ENCODE data around the gene GMDS. TPM values are rescaled to one million over a fixed set of nuclear protein-coding genes. Genes with fewer than 3 reads are reported as not detected.

GMDS gene
- total and polyA plus RNA-seq, 2 donors (not counting 1 experiment from before 2014, with no cell fraction given) = 11.5 to 16.4 TPM

DNA sequence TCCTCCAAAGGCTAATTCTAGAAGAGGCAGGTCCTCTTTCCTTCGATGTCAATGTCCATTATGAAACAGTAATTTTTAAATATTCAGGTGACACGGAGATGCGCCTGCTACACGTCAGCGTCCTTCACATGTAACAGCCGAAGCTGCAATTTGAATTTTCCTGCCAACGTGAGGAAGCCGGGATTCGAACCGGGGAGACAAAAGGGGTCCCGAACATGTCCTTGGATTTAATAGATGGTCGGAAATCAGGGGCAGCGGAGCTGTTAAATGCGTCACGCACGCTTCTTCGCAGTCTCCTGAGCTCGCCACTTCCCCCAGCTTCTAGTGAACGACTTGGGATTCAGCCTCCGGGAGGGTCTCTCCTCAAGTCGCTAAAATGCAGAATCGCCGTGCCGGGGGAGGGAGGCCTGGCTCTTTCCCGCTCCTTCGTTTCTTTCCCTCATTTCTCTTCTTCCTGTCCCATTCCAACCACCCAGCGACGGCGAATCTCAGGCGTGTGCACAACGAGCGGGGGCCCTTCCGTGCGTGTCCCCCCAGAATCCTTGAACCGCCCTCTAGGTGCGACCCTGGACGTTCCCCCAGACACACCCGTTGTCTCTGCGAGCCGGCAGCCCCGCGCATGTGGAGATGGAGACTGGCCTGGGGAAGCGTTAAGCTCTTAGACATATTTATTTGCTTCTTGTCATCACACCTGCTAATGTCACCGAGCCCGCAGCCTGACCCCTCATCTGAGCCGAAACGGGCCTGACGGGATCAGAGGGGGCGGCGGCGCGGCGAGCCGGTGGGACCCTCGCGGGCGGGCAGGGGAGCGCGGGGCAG lies 637.0 kb downstream of the GMDS start:
- H3K9me3 ChIP-seq (ENCODE audit: control extremely low read depth in 1 of 3, control insufficient read depth in 2 of 3, insufficient read depth in 1 of 3, low read length in 2 of 3) = peaks cover 0 to 47% (median 7%) of the 10 kb centered on the region in 3 donors
- ATAC-seq (ENCODE audit: low read depth) (no peak), DNase-seq (peak; percentile 59)
- H3K27ac Mint-ChIP-seq = peak overlapping the region; percentile 67
- peak overlapping the region; percentile 70 for H2AFZ ChIP-seq (ENCODE audit: insufficient read depth, low read depth, low read length, poor library complexity, severe bottlenecking)
- no peaks in the 10 kb centered on the region for H3K9me3 Mint-ChIP-seq (ENCODE audit: insufficient read depth)
- H3K36me3 ChIP-seq (replicated peaks in 1 of 2; ENCODE audit: control extremely low read depth in 1 of 2, control insufficient read depth in 1 of 2, extremely low read depth in 1 of 2, insufficient read depth in 2 of 2, low read length in 1 of 2) = no peaks in the 10 kb centered on the region
- H3K4me3 Mint-ChIP-seq = peak overlapping the region; percentile 77
- peak overlapping the region in 1 of 5 experiments; percentile 43 for H3K4me3 ChIP-seq (ENCODE audit: control extremely low read depth in 1 of 5, extremely low read depth in 1 of 5, insufficient read depth in 1 of 5, low read depth in 2 of 5, low read length in 4 of 5)
- H3K4me2 ChIP-seq (replicated peaks; ENCODE audit: low read depth, low read length, poor library complexity, severe bottlenecking) = peak overlapping the region; percentile 85
- CTCF ChIA-PET = interaction anchor here (0.9 to 4.9 kb wide), 4 partner anchors 12 to 1087 kb away, joined by 3 to 29 read pairs (median 12); no protein-coding TSS in a partner anchor
- H3K27ac ChIP-seq (ENCODE audit: low read length in 2 of 2) = no peak overlapping the region
- H3K9ac ChIP-seq (ENCODE audit: low read length) = peak overlapping the region; percentile 36
- H3K27me3 Mint-ChIP-seq = peaks cover 60% of the 10 kb centered on the region
- peaks cover 47% of the 10 kb centered on the region for H3K4me1 Mint-ChIP-seq
- H3K79me2 ChIP-seq (ENCODE audit: control insufficient read depth, insufficient read depth, low read length) = no peaks in the 10 kb centered on the region
- peaks cover 63 to 75% of the 10 kb centered on the region in 2 donors for H3K4me1 ChIP-seq (ENCODE audit: control insufficient read depth in 2 of 2, insufficient read depth in 2 of 2, low read length in 2 of 2)
- intact Hi-C loops (cut with micrococcal nuclease) = no loop called here
- peaks cover under 1% of the 10 kb centered on the region for H4K20me1 ChIP-seq (ENCODE audit: control insufficient read depth, insufficient read depth, low read length, poor library complexity, severe bottlenecking)
- POLR2A ChIA-PET = interaction anchor here (0.6 to 0.7 kb wide), 2 partner anchors 11 to 1057 kb away, joined by 3 to 5 read pairs; no protein-coding TSS in a partner anchor
- WGBS (ENCODE audit: insufficient coverage) = 11% methylated on average over 58 of the region's 59 CpGs
- H3K27me3 ChIP-seq (replicated peaks in 1 of 4; ENCODE audit: control extremely low read depth in 1 of 4, control insufficient read depth in 3 of 4, insufficient read depth in 4 of 4, low read length in 3 of 4) = peaks cover 0 to 78% (median 58%) of the 10 kb centered on the region in 4 experiments
- peak; percentile 96 for TF ChIP-seq EZH2 (IDR thresholded peaks at IDR 0.05; ENCODE audit: borderline replicate concordance, insufficient read depth, low read depth, low read length, poor library complexity, severe bottlenecking)
- TF ChIP-seq, protein P1, sequence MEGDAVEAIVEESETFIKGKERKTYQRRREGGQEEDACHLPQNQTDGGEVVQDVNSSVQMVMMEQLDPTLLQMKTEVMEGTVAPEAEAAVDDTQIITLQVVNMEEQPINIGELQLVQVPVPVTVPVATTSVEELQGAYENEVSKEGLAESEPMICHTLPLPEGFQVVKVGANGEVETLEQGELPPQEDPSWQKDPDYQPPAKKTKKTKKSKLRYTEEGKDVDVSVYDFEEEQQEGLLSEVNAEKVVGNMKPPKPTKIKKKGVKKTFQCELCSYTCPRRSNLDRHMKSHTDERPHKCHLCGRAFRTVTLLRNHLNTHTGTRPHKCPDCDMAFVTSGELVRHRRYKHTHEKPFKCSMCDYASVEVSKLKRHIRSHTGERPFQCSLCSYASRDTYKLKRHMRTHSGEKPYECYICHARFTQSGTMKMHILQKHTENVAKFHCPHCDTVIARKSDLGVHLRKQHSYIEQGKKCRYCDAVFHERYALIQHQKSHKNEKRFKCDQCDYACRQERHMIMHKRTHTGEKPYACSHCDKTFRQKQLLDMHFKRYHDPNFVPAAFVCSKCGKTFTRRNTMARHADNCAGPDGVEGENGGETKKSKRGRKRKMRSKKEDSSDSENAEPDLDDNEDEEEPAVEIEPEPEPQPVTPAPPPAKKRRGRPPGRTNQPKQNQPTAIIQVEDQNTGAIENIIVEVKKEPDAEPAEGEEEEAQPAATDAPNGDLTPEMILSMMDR (IDR thresholded peaks at IDR 0.05) = no peak
